Natural killer cell treated with Interleukin-12 subunit alpha and Interleukin-12 subunit beta and Interleukin-15 and Interleukin-18, amount 100 ng/mL, for 72 hours (primary cell): Measurements from ENCODE around the gene TNRC6C. TPM values are rescaled to one million over a fixed set of nuclear protein-coding genes. Genes with fewer than 3 reads are reported as not detected.

Experiments used
- ATAC-seq, 2 donors: fragments of 150-1000 bp; cut with Tn5 transposase in 1 of 2; sonication (Bioruptor Pico), chemical (Tn5 transposase) in 1 of 2; 2 replicates each; pipeline ENCODE4 v1.10.0; 2021
- DNase-seq: peaks from one replicate; pipeline ENCODE4 v3.0.0; 2022; ENCODE audit warnings: low spot score
- H3K27ac Mint-ChIP-seq, 2 donors: 1 replicate in 1 of 2; 2 replicates in 1 of 2; pipeline ENCODE4 v1.8.0; 2022; ENCODE audit warnings: mixed read lengths in 2 of 2, mild to moderate bottlenecking in 1 of 2, moderate library complexity in 1 of 2
- H3K27me3 Mint-ChIP-seq, 2 donors: 1 replicate in 1 of 2; 2 replicates in 1 of 2; pipeline ENCODE4 v1.8.0; 2022; ENCODE audit warnings: mixed read lengths in 2 of 2
- H3K36me3 Mint-ChIP-seq: one replicate; pipeline ENCODE4 v1.8.0; 2022; ENCODE audit warnings: mixed read lengths
- H3K4me1 Mint-ChIP-seq, 2 donors: 1 replicate in 1 of 2; 2 replicates in 1 of 2; pipeline ENCODE4 v1.8.0; 2022; ENCODE audit warnings: low read depth in 2 of 2, mixed read lengths in 2 of 2, mild to moderate bottlenecking in 1 of 2
- H3K4me3 Mint-ChIP-seq: one replicate; pipeline ENCODE4 v1.8.0; 2022; ENCODE audit warnings: mixed read lengths
- H3K9me3 Mint-ChIP-seq: 2 replicates; pipeline ENCODE4 v1.8.0; 2022; ENCODE audit warnings: mixed read lengths
- total RNA-seq, 2 donors: library from RNA; stranded (reverse); gene quantifications; one replicate each; pipeline ENCODE4 v1.2.3, GENCODE V29; 2022

TNRC6C gene
- total RNA-seq, 2 donors from 2014 or later, result 28.1 to 32.1 TPM

DNA sequence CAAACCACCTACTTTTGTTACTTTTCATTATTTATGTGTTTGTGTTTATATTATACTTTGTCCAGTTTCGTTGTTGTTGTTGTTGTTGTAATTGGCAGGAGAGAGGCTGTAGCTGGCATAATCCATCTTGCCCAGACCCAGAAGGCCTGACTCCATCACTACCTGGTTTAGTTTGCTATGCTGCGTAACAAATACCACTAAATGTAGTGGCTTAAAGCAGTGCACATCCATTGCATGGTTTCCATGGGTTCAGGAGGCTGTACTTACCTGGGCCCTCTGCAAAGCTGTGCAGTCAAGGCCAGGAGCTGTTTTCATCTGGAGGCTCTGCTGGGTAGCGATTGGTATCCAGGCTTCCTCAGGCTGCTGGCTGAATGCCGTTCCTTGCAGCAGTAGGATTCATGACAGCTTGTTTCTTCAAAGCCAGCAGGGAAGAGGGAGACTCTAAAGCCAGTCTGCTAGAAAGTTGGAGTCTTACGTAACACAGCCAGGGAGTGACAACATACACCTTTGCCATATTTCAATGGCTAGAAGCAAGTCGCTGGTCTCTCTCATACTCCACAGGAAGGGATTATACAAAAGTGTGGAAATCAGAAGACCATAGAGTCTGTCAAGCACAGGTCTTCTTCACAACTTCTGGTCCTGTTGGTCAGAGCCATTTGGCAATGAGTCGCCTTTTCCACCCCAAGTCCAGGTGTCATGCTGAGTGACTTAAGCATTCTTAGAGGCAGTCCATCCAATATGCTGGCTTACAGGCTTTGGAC, 41.1 kb downstream of the TNRC6C start:
- Mint-ChIP-seq H3K27ac (no peak overlapping the region), H3K9me3 (no peaks in the 10 kb centered on the region), H3K36me3 (no peaks in the 10 kb centered on the region), H3K4me1 (peaks cover 33 to 39% of the 10 kb centered on the region in 2 donors), H3K4me3 (no peak overlapping the region), H3K27me3 (no peaks in the 10 kb centered on the region)
- no peak for ATAC-seq
- no peak for DNase-seq

DNA sequence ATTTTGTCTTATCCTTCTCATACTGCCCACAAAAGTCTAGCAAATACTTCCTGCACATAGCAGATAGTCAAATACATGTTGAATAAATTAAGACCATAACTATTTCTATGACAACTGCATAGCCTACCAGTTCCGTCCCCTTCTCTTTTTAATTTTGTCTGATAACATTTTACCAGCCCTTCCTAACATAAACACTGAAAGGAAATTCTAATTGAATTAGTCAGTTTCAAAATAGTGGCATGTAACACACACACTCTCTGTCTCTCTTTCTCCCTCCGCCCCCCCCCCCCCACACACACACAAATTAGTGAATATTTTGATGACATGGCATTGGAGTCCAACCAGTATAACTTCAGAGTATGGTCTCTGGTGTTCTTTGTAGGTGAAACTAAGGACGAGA, 41.8 kb downstream of the TNRC6C start:
- DNase-seq (no peak), ATAC-seq (no peak)
- Mint-ChIP-seq H3K4me1 (peaks cover 26 to 32% of the 10 kb centered on the region in 2 donors), H3K27me3 (no peaks in the 10 kb centered on the region), H3K36me3 (no peaks in the 10 kb centered on the region), H3K27ac (no peak overlapping the region), H3K4me3 (no peak overlapping the region), H3K9me3 (no peaks in the 10 kb centered on the region)

DNA sequence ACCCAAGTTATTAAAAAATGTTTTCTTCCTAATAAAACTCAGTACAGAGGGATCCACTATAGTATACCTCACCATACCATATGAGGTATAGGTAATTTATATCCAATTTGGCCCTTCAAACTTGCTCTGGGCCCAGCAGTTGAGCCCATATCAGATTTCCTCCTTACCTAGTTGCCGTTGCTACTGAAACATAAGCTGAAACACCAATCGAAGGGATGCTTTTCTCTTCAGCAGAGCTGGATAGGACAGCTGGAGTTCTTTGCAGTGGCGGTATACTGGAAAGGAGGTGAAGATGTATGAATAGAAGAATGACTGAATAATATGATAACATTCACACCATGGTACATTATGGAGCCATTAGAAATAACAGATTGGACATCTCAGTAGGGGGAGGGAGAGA, 42.7 kb downstream of the TNRC6C start:
- Mint-ChIP-seq H3K27me3 (no peaks in the 10 kb centered on the region), H3K27ac (no peak overlapping the region), H3K9me3 (no peaks in the 10 kb centered on the region), H3K4me3 (no peak overlapping the region), H3K4me1 (peaks cover 26 to 32% of the 10 kb centered on the region in 2 donors), H3K36me3 (no peaks in the 10 kb centered on the region)
- ATAC-seq, result no peak
- no peak for DNase-seq

DNA sequence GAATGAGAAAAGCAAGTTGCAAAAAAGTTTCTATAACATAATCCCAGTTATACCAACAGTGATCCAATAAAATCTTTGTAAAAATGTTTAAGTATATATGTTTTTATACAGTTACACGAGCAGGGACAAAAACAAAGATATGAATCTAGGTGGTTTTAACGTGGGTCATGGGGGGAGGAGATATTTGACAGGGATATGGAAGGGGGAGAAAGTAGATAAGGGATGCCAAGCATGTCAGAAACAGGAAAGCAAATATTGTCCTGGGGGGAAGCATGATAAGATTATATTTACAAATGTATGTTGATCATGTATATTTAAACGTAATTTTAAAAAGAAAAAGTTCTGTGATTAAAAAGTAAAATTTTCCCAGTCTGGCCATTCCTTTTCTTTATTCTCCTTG, 43.1 kb downstream of the TNRC6C start:
- H3K27ac Mint-ChIP-seq, result no peak overlapping the region
- peaks cover 28 to 32% of the 10 kb centered on the region in 2 donors for H3K4me1 Mint-ChIP-seq
- no peak overlapping the region for H3K4me3 Mint-ChIP-seq
- ATAC-seq (no peak), DNase-seq (no peak)
- no peaks in the 10 kb centered on the region for H3K36me3 Mint-ChIP-seq
- H3K27me3 Mint-ChIP-seq, result no peaks in the 10 kb centered on the region
- no peaks in the 10 kb centered on the region for H3K9me3 Mint-ChIP-seq

DNA sequence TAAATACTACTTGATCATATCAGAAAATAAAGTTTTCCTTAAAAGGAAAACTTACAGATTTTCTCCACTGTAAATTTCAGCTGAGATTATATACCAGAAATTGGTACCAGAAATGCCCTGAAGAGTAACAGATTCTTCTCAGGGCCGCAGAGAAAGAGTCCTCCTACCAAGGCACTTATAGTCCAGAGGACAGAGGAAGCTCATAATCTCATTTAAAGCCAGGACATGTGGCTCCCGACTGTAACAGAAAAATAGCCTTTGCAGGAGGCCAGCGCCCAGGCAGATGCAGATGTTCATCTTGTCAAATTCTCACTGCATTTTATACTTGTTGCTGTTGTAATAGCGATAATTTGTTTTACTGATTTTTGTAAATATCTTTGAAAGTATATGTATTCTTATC, 43.7 kb downstream of the TNRC6C start:
- H3K36me3 Mint-ChIP-seq, result no peaks in the 10 kb centered on the region
- no peak for ATAC-seq
- peaks cover 25 to 28% of the 10 kb centered on the region in 2 donors for H3K4me1 Mint-ChIP-seq
- no peak overlapping the region for H3K27ac Mint-ChIP-seq
- DNase-seq, result no peak
- no peak overlapping the region for H3K4me3 Mint-ChIP-seq
- no peaks in the 10 kb centered on the region for H3K9me3 Mint-ChIP-seq
- H3K27me3 Mint-ChIP-seq, result no peaks in the 10 kb centered on the region

DNA sequence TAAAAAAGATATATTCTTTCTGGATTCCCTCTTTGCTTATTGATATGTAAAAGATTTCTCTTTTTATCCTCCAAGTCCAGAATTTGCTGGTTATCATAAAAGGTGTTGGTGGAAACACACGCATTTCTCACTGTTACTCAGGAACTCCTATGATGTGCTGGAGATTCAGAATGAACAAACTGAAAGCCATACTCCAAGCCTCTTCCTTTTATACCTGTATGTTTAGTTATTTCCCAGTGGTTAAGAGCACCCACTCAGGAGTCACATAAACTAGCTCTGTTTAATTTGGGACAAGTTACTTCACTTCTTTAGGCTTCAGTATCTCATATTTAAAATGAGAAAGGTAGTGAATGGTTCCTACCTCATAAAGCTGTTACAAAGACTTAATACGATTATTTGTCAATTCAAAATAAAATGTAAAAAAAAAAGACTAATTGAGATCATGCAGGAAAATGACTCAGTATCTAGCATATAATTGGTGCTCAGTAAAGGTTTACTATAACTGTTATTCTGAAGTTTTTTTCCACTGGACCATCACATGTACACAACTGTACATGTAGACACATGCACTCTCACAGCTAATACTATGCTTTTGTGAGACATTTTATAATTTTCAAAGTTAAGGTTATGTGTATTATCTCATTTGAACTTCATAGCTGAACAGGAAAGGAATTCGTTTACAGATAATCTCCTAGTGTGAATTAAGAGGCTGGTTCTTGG, 47.1 kb downstream of the TNRC6C start:
- H3K27ac Mint-ChIP-seq, result no peak overlapping the region
- H3K4me1 Mint-ChIP-seq, result peaks cover 7 to 12% of the 10 kb centered on the region in 2 donors
- H3K4me3 Mint-ChIP-seq, result no peak overlapping the region
- DNase-seq, result no peak
- ATAC-seq, result no peak
- no peaks in the 10 kb centered on the region for H3K9me3 Mint-ChIP-seq
- no peaks in the 10 kb centered on the region for H3K27me3 Mint-ChIP-seq
- H3K36me3 Mint-ChIP-seq, result no peaks in the 10 kb centered on the region

DNA sequence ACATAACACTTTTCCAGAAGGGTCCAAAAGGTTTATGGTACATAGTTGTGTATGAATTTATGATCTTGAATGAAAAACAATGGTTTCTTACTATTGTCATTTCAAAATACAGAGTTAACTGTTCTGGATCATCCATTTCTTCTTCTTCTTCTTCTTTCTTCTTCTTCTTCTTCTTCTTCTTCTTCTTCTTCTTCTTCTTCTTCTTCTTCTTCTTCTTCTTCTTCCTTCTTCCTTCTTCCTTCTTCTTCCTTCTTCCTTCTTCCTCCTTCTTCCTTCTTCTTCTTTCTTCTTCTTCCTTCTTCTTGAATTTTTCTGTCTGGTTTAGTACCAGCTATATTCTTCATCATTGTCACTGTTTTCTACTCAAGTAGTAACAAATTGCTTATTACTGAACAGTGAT, 47.8 kb downstream of the TNRC6C start:
- no peaks in the 10 kb centered on the region for H3K36me3 Mint-ChIP-seq

DNA sequence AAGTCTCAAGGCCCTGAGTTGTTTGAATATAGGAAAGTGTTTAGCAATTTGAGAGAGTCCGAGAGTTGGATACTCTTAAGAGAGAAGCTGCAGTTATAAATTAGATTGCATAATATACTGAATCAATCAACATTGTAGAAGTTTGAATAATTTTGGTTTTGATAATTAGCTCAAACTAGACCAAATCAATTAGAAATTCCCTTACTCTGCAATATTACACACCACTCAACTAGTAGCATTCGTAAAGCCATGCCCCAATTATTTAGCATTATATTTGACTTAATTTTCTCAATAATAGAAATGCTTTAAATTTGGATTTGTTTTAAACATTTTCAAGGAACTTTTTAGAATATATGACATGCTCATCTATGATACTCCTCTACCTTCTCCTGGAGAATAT, 49.1 kb downstream of the TNRC6C start:
- DNase-seq (no peak), ATAC-seq (no peak)
- no peak overlapping the region for H3K4me3 Mint-ChIP-seq
- H3K36me3 Mint-ChIP-seq, result no peaks in the 10 kb centered on the region
- peaks cover 12 to 17% of the 10 kb centered on the region in 2 donors for H3K4me1 Mint-ChIP-seq
- no peak overlapping the region for H3K27ac Mint-ChIP-seq
- H3K9me3 Mint-ChIP-seq, result no peaks in the 10 kb centered on the region
- H3K27me3 Mint-ChIP-seq, result no peaks in the 10 kb centered on the region

More for the DNA sequence above, 47.8 kb downstream of the TNRC6C start:
- no peak overlapping the region for H3K27ac Mint-ChIP-seq
- DNase-seq (no peak), ATAC-seq (no peak)
- no peak overlapping the region for H3K4me3 Mint-ChIP-seq
- H3K9me3 Mint-ChIP-seq, result no peaks in the 10 kb centered on the region
- H3K4me1 Mint-ChIP-seq, result peaks cover 10 to 15% of the 10 kb centered on the region in 2 donors
- H3K27me3 Mint-ChIP-seq, result no peaks in the 10 kb centered on the region

DNA sequence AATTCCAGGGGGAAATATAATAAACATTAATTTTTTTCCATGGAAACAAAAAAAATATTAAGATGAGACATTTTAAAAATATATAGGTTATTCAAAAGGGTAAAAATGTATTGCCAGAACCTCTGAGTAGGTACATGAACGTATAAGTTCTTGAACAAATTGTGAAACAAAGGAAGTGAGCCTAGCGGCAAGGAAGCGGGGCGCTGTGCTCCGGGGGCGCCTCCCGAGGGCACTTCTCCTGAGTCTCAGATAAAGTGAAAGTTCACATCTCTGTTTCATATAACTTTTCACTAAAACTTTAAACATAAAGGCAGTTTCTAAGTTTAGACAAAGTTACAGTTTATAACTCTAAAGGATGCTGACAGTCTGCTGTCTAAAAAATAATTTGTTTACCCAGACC, 52.3 kb downstream of the TNRC6C start:
- Mint-ChIP-seq H3K27ac (peak overlapping the region in 1 of 2 donors; percentile 73), H3K9me3 (no peaks in the 10 kb centered on the region), H3K4me3 (no peak overlapping the region), H3K4me1 (peaks cover 18 to 21% of the 10 kb centered on the region in 2 donors), H3K36me3 (no peaks in the 10 kb centered on the region), H3K27me3 (no peaks in the 10 kb centered on the region)
- DNase-seq, result no peak
- no peak for ATAC-seq

DNA sequence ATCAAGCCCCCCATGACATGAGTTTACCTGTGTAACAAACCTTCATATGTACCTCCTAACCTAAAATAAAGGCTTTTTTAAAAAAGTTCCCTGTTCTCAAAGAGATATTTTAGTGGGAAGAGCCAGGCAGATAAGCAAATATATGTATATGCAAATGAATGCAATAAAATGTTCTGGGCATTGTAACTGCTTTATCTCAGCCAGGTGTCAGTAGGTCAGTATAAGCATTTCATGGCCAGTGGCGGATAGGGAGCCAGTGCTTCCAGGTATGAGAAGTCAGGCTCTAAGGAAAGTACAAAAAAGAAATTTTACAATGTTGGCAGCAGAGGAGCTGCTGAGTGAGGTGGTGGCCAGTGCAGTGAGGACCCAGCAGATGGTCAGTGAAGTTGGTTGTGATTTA, 53.9 kb downstream of the TNRC6C start:
- no peaks in the 10 kb centered on the region for H3K36me3 Mint-ChIP-seq
- no peak overlapping the region for H3K4me3 Mint-ChIP-seq
- ATAC-seq, result no peak
- H3K9me3 Mint-ChIP-seq, result no peaks in the 10 kb centered on the region
- no peak for DNase-seq
- no peak overlapping the region for H3K27ac Mint-ChIP-seq
- no peaks in the 10 kb centered on the region for H3K27me3 Mint-ChIP-seq
- peaks cover 15 to 18% of the 10 kb centered on the region in 2 donors for H3K4me1 Mint-ChIP-seq

DNA sequence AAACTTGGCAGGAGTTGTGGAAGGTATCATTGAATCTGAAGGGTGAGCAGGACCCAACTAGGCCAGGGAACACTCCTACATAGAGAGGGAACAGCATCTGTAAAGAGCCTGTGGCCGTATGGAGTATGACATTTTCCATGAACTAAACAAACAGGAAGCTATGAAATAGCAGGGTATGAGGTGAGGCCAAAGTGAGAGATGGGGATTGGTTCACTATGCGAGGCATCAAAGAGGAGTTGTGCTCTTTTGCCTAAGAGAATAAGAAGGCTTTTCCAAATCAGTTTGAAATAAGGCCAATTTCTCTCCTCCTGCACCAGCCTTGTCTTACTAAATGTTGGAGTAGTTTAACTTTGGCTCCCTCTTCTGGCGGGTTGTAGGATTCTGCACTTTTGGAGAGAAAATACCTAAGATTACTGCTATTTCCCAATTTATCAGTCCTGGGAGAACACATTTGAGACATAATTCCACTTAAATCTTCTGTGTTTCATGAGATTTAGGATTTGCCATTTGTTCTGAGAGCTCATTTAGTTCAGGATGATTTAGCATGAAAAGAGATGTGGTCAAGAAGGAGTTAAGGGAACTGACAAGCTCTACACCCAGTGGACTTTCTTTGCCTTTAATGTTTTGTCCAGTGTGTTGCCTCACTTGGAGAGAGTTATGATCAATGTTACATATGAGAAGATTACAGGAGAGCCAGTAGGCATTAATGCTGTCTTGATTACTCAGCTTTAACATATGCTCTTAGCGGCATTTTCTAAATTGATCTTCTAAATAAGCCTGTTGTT, 55.4 kb downstream of the TNRC6C start:
- DNase-seq (peak; percentile 62), ATAC-seq (peak in 1 of 2 donors; percentile 57)
- Mint-ChIP-seq H3K4me1 (peaks cover 19 to 21% of the 10 kb centered on the region in 2 donors), H3K9me3 (no peaks in the 10 kb centered on the region), H3K36me3 (no peaks in the 10 kb centered on the region), H3K27ac (no peak overlapping the region), H3K4me3 (no peak overlapping the region), H3K27me3 (no peaks in the 10 kb centered on the region)

DNA sequence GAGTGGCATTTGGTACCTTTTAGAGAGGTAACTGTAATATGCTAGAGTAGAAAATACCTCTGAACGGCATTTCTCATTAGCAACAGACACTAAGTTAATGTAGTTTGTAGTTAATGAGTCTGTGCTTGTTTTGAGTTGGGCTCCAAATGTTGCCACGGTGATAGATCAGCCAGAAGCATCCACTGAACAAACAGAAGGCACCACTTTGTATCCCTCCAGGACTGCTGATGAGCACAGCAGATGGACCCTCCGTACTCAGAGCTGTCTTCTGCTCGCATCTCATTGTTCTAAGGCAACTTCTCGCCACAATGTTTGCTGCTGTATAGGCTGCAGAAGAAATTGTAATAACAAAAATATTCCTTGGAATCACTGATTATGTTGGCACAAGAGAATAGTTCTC, 56.1 kb downstream of the TNRC6C start:
- H3K4me1 Mint-ChIP-seq, result peaks cover 23 to 26% of the 10 kb centered on the region in 2 donors
- no peak for ATAC-seq

DNA sequence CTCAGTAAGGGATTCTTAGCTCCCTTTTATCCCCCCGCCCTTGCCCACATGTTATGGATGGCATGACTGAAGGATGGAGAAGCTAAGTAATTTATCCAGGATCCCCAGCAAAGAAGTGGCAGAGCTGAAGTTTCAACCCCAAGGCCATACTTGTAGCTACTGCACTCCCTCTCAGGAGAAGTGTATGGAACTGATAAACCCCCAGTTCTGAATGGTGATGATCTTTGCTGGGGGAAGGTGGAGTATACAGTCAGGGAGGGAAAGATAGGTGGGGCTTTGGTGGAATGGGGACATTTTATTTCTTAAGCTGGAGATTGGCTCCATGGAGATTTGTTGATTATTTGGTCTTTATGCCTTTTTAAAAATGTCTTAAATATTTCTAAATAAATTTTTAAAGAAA, 58.3 kb downstream of the TNRC6C start:
- no peak for ATAC-seq
- Mint-ChIP-seq H3K27ac (no peak overlapping the region), H3K4me3 (no peak overlapping the region)

More for the DNA sequence above, 56.1 kb downstream of the TNRC6C start:
- DNase-seq, result no peak
- H3K9me3 Mint-ChIP-seq, result no peaks in the 10 kb centered on the region
- H3K27me3 Mint-ChIP-seq, result no peaks in the 10 kb centered on the region
- no peak overlapping the region for H3K27ac Mint-ChIP-seq
- H3K4me3 Mint-ChIP-seq, result no peak overlapping the region
- H3K36me3 Mint-ChIP-seq, result no peaks in the 10 kb centered on the region

More for the DNA sequence above, 58.3 kb downstream of the TNRC6C start:
- no peaks in the 10 kb centered on the region for H3K27me3 Mint-ChIP-seq
- no peaks in the 10 kb centered on the region for H3K9me3 Mint-ChIP-seq
- H3K36me3 Mint-ChIP-seq, result no peaks in the 10 kb centered on the region
- peaks cover 28 to 36% of the 10 kb centered on the region in 2 donors for H3K4me1 Mint-ChIP-seq
- DNase-seq, result no peak
